SK-N-SH treated with all-trans-retinoic acid at 6 μM for 48 hours (cell line): Measurements from ENCODE around the gene TNC.

Source experiments
- ATAC-seq: fragments of 200-7000 bp; cut with Tn5 transposase; 3 replicates; pipeline ENCODE4 v1.9.1; 2020; ENCODE audit warnings: mild to moderate bottlenecking, moderate library complexity
- BACH2 ChIP-seq: fragments of 250-450 bp; sonication (Bioruptor Pico); IDR thresholded peaks from 2 replicates; pipeline ENCODE4 v1.9.0; 2021; ENCODE audit warnings: mild to moderate bottlenecking, borderline replicate concordance
- CSDC2 ChIP-seq: fragments of 250-450 bp; sonication (Bioruptor Pico); IDR thresholded peaks from 2 replicates; pipeline ENCODE4 v1.5.0; 2020; ENCODE audit warnings: mild to moderate bottlenecking, moderate library complexity
- ESRRG ChIP-seq: fragments of 250-450 bp; sonication (Bioruptor Pico); IDR thresholded peaks from 2 replicates; pipeline ENCODE4 v1.6.1; 2021; ENCODE audit warnings: mild to moderate bottlenecking
- GLIS3 ChIP-seq: fragments of 250-450 bp; sonication (Bioruptor Pico); IDR thresholded peaks from 2 replicates; pipeline ENCODE4 v1.5.0; 2020; ENCODE audit warnings: mild to moderate bottlenecking, moderate library complexity
- OSR1 ChIP-seq: fragments of 250-450 bp; sonication (Bioruptor Pico); IDR thresholded peaks from 2 replicates; pipeline ENCODE4 v1.8.0; 2022; ENCODE audit warnings: moderate library complexity, mild to moderate bottlenecking, inconsistent platforms
- PATZ1 ChIP-seq: fragments of 250-450 bp; sonication (Bioruptor Pico); IDR thresholded peaks from 2 replicates; pipeline ENCODE4 v1.8.0; 2020; ENCODE audit warnings: mild to moderate bottlenecking, moderate library complexity, borderline replicate concordance
- PPARA ChIP-seq: fragments of 250-450 bp; sonication (Bioruptor Pico); IDR thresholded peaks from 2 replicates; pipeline ENCODE4 v1.5.0; 2020; ENCODE audit warnings: mild to moderate bottlenecking, borderline replicate concordance
- RARB ChIP-seq: fragments of 250-450 bp; sonication (Bioruptor Pico); IDR thresholded peaks from 2 replicates; pipeline ENCODE4 v1.8.0; 2021; ENCODE audit warnings: mild to moderate bottlenecking, moderate library complexity
- SNAI2 ChIP-seq: fragments of 250-450 bp; sonication (Bioruptor Pico); IDR thresholded peaks from 2 replicates; pipeline ENCODE4 v1.5.0; 2020; ENCODE audit warnings: mild to moderate bottlenecking, moderate library complexity
- TOX ChIP-seq: fragments of 250-450 bp; sonication (Bioruptor Pico); IDR thresholded peaks from 2 replicates; pipeline ENCODE4 v1.8.0; 2021; ENCODE audit warnings: mild to moderate bottlenecking, moderate library complexity, borderline replicate concordance
- ZC3H10 ChIP-seq: fragments of 250-450 bp; sonication (Bioruptor Pico); IDR thresholded peaks from 2 replicates; pipeline ENCODE4 v1.5.1; 2021; ENCODE audit warnings: mild to moderate bottlenecking, moderate library complexity
- ZFP3 ChIP-seq: fragments of 250-450 bp; sonication (Bioruptor Pico); IDR thresholded peaks from 2 replicates; pipeline ENCODE4 v1.5.0; 2020; ENCODE audit warnings: mild to moderate bottlenecking, moderate library complexity
- ZNF70 ChIP-seq: fragments of 450-650 bp; formaldehyde crosslinking; IDR thresholded peaks from 2 replicates; pipeline ENCODE4 v1.5.0; 2020; ENCODE audit warnings: mild to moderate bottlenecking, moderate library complexity
- ZNF8 ChIP-seq: fragments of 450-650 bp; formaldehyde crosslinking; IDR thresholded peaks from 2 replicates; pipeline ENCODE4 v1.5.0; 2020; ENCODE audit warnings: mild to moderate bottlenecking, moderate library complexity
- TF ChIP-seq, protein P1 (sequence below): fragments of 250-450 bp; sonication (Bioruptor Pico); IDR thresholded peaks from 2 replicates; pipeline ENCODE4 v1.5.1; 2021; ENCODE audit warnings: mild to moderate bottlenecking, moderate library complexity
- TF ChIP-seq, protein P2 (sequence below): fragments of 250-450 bp; sonication (Bioruptor Pico); IDR thresholded peaks from 2 replicates; pipeline ENCODE4 v1.5.1; 2020; ENCODE audit warnings: low read depth, mild to moderate bottlenecking, moderate library complexity

The TNC gene

GRCh38 chr9:115137526-115137925 is 19.6 kb upstream of the TNC start:
- TF ChIP-seq, protein P1, sequence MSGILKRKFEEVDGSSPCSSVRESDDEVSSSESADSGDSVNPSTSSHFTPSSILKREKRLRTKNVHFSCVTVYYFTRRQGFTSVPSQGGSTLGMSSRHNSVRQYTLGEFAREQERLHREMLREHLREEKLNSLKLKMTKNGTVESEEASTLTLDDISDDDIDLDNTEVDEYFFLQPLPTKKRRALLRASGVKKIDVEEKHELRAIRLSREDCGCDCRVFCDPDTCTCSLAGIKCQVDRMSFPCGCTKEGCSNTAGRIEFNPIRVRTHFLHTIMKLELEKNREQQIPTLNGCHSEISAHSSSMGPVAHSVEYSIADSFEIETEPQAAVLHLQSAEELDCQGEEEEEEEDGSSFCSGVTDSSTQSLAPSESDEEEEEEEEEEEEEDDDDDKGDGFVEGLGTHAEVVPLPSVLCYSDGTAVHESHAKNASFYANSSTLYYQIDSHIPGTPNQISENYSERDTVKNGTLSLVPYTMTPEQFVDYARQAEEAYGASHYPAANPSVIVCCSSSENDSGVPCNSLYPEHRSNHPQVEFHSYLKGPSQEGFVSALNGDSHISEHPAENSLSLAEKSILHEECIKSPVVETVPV (CRISPR knock-in tag): no peak
- TF ChIP-seq GLIS3 (CRISPR knock-in tag) (no peak), BACH2 (CRISPR knock-in tag) (no peak), ESRRG (CRISPR knock-in tag) (no peak), CSDC2 (CRISPR knock-in tag) (no peak), PPARA (no peak), SNAI2 (CRISPR knock-in tag) (no peak), ZNF8 (CRISPR knock-in tag) (no peak), ZC3H10 (CRISPR knock-in tag) (no peak), PATZ1 (CRISPR knock-in tag) (no peak), ZFP3 (no peak), RARB (CRISPR knock-in tag) (no peak), OSR1 (CRISPR knock-in tag) (no peak), TOX (CRISPR knock-in tag) (no peak)
- TF ChIP-seq, protein P2, sequence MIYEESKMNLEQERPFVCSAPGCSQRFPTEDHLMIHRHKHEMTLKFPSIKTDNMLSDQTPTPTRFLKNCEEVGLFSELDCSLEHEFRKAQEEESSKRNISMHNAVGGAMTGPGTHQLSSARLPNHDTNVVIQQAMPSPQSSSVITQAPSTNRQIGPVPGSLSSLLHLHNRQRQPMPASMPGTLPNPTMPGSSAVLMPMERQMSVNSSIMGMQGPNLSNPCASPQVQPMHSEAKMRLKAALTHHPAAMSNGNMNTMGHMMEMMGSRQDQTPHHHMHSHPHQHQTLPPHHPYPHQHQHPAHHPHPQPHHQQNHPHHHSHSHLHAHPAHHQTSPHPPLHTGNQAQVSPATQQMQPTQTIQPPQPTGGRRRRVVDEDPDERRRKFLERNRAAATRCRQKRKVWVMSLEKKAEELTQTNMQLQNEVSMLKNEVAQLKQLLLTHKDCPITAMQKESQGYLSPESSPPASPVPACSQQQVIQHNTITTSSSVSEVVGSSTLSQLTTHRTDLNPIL (CRISPR knock-in tag): no peak
- TF ChIP-seq, all 23 proteins: peak for 0
- no peak for ATAC-seq

DNA sequence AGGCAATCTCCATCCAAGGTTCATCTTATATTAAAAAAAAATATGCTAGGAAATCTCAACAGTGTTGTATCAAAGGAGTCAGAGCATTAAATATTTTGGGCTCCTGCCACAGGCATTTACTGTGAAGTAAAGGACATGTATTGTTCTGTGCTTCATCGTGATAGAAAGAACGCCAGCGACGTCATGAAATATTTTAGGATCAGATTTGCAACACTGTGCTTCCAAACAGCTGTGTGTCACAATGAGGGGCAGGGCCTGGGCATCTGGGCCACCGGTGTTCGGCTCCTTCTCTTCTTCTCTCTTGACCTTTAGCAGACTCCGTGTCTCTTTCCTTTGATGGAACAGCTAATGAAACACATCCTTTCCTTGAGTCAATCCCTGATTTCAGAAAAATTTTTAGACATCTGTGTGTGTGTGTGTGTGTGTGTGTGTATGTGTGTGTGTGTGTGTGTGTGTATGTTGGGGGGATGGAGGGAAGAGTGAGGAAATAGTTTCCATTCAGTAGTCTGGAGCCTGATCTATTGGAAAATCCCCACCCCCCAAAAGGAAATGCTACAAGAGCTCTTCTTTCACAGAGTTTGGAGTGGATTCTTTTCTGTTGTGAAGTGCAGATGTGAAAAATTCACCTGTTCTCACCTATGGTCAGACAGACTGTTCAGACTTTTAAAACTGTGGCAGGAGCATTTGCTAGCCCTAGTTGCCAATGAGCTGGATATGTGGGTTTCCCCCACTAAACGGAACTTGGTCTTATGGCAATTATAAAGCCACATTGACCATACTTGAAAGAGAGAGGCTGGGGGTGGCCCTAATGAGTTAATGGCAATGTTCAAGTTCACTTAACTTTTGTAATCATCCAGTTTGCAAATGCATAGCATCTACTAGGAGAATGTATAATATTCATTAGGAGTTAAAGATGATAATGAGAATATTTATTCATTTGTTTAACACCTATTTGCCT is 18.1 kb upstream of the TNC start:
- no peak for TF ChIP-seq ZNF70 (CRISPR knock-in tag)
- TF ChIP-seq PATZ1 (CRISPR knock-in tag): no peak
- TF ChIP-seq, all 23 proteins: peak for 0
- no peak for ATAC-seq

DNA sequence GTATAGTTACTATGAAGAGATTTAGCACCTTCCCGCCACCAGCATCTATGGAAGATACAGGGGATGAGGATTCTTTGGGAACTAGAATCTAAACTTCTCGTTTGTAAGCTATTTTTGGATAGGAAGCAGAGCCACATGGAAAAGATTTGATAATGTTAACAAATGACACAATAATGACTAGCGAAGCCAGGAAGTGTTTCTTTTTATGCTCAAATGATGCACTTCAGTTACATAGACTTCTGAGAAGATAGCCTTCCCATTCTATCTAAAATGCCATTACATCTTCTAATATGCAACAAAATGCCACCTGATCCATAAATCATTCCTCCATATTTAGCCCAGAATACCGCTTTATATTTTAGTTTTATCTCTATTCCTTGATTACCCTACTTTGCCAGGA is 17.0 kb upstream of the TNC start:
- TF ChIP-seq CSDC2 (CRISPR knock-in tag) (no peak), PATZ1 (CRISPR knock-in tag) (no peak), ZNF8 (CRISPR knock-in tag) (no peak), RARB (CRISPR knock-in tag) (no peak), BACH2 (CRISPR knock-in tag) (no peak)
- TF ChIP-seq, protein P1 (CRISPR knock-in tag): no peak
- ATAC-seq: no peak

- TF ChIP-seq ZC3H10 (CRISPR knock-in tag) (no peak), TOX (CRISPR knock-in tag) (no peak)
- peak; percentile 68 for ATAC-seq
Measured at GRCh38 chr9:115133649-115134048, 15.7 kb upstream of the TNC start.
